Measurements from ENCODE around the gene CNIH2.

The CNIH2 gene

GRCh38 chr11:66333220-66333877 lies 55.4 kb downstream of the CNIH2 start:
- no peak for DNase-seq
